ENCODE data around the gene WBP1.

- TF ChIP-seq POLR2A (IDR thresholded peaks at IDR 0.05; ENCODE audit: low read length), result no peak
- no peak for TF ChIP-seq GATA1 (IDR thresholded peaks at IDR 0.05; ENCODE audit: low read depth, low read length)
Measured at GRCh38 chr2:74481431-74481830, 23.2 kb downstream of the WBP1 start.

Data from erythroblast (primary cell).